HEK293 (cell line): ENCODE measurements around the gene HYAL3.
A peak's percentile ranks its signal among the peaks of the same experiment; 100 is the strongest.

ENCODE experiments used
- CTCF ChIA-PET: fragments of 350-600 bp; formaldehyde crosslinking; extraction: SDS; loops from one replicate; lab custom pipeline; 2021; ENCODE audit warnings: antibody characterized with exemption; lab: Yijun Ruan, JAX
- POLR2A ChIA-PET: fragments of 300-600 bp; formaldehyde crosslinking; extraction: SDS; loops from one replicate; lab custom pipeline; 2020; ENCODE audit warnings: antibody characterized with exemption, inconsistent platforms; lab: Yijun Ruan, JAX
- H3K27ac ChIP-seq: fragments of 200-500 bp; sonication (Bioruptor generic); 2 replicates; pipeline ENCODE4 v1.5.1; 2014; ENCODE audit warnings: low read depth, low read length, control low read depth, inconsistent platforms; ENCODE audit errors: extremely low read depth
- H3K36me3 ChIP-seq, 2 experiments: fragments of 200-500 bp in 1 of 2; sonication (Bioruptor generic) in 1 of 2; 1 replicate in 1 of 2; 2 replicates in 1 of 2; pipeline ENCODE4 v1.5.1; 2014 to 2017; ENCODE audit warnings: inconsistent platforms in 2 of 2, low read length in 2 of 2; ENCODE audit not compliant: control insufficient read depth in 2 of 2, insufficient read depth in 1 of 2
- H3K4me1 ChIP-seq: fragments of 200-500 bp; sonication (Bioruptor generic); 2 replicates; pipeline ENCODE4 v1.5.1; 2014; ENCODE audit warnings: mild to moderate bottlenecking, low read length, inconsistent platforms; ENCODE audit not compliant: control insufficient read depth, insufficient read depth
- H3K4me3 ChIP-seq: 2 replicates; pipeline ENCODE4 v1.5.1; 2011; ENCODE audit warnings: low read depth, mild to moderate bottlenecking, control low read depth, low read length, moderate library complexity
- H3K9me3 ChIP-seq: fragments of 200-500 bp; sonication (Bioruptor generic); 2 replicates; pipeline ENCODE4 v1.5.1; 2014; ENCODE audit warnings: low read depth, low read length, inconsistent platforms; ENCODE audit not compliant: control insufficient read depth, insufficient read depth
- GLI2 ChIP-seq: fragments of 450-650 bp; formaldehyde crosslinking; IDR thresholded peaks from 2 replicates; pipeline ENCODE4; 2017; ENCODE audit warnings: missing biosample characterization, missing genetic modification characterization, low read depth, borderline replicate concordance
- MYNN ChIP-seq: fragments of 450-650 bp; formaldehyde crosslinking; IDR thresholded peaks from 2 replicates; pipeline ENCODE4 v1.5.1; 2016; ENCODE audit warnings: missing biosample characterization, missing genetic modification characterization, borderline replicate concordance
- REPIN1 ChIP-seq: fragments of 450-650 bp; formaldehyde crosslinking; IDR thresholded peaks from 2 replicates; pipeline ENCODE4 v1.5.1; 2017; ENCODE audit warnings: missing biosample characterization, missing genetic modification characterization, low read depth
- SP7 ChIP-seq: fragments of 450-650 bp; formaldehyde crosslinking; IDR thresholded peaks from 2 replicates; pipeline ENCODE4 v1.5.1; 2016; ENCODE audit warnings: missing biosample characterization, missing genetic modification characterization
- ZBTB21 ChIP-seq: fragments of 450-650 bp; formaldehyde crosslinking; IDR thresholded peaks from 2 replicates; pipeline ENCODE4 v1.5.1; 2017; ENCODE audit warnings: missing biosample characterization, missing genetic modification characterization
- ZBTB48 ChIP-seq: fragments of 450-650 bp; formaldehyde crosslinking; IDR thresholded peaks from 2 replicates; pipeline ENCODE4 v1.5.1; 2016; ENCODE audit warnings: missing biosample characterization, missing genetic modification characterization
- ZBTB7A ChIP-seq: fragments of 450-650 bp; formaldehyde crosslinking; IDR thresholded peaks from 2 replicates; pipeline ENCODE4 v1.5.1; 2016; ENCODE audit warnings: low read depth, missing biosample characterization, missing genetic modification characterization
- ZEB2 ChIP-seq: fragments of 450-650 bp; formaldehyde crosslinking; IDR thresholded peaks from 2 replicates; pipeline ENCODE4 v1.5.1; 2016; ENCODE audit warnings: missing biosample characterization, missing genetic modification characterization
- ZNF138 ChIP-seq: fragments of 450-650 bp; formaldehyde crosslinking; IDR thresholded peaks from 2 replicates; pipeline ENCODE4 v1.5.1; 2016; ENCODE audit warnings: missing biosample characterization, missing genetic modification characterization, borderline replicate concordance
- ZNF473 ChIP-seq: fragments of 450-650 bp; formaldehyde crosslinking; IDR thresholded peaks from 2 replicates; pipeline ENCODE4 v1.5.1; 2017; ENCODE audit warnings: missing biosample characterization, missing genetic modification characterization
- ZNF610 ChIP-seq: fragments of 450-650 bp; formaldehyde crosslinking; IDR thresholded peaks from 2 replicates; pipeline ENCODE4 v1.5.1; 2016; ENCODE audit warnings: missing biosample characterization, missing genetic modification characterization, borderline replicate concordance
- ZNF629 ChIP-seq: fragments of 450-650 bp; formaldehyde crosslinking; IDR thresholded peaks from 2 replicates; pipeline ENCODE4 v1.5.1; 2017; ENCODE audit warnings: missing biosample characterization, missing genetic modification characterization
- ZNF692 ChIP-seq: fragments of 450-650 bp; formaldehyde crosslinking; IDR thresholded peaks from 2 replicates; pipeline ENCODE4 v1.5.1; 2016; ENCODE audit warnings: missing biosample characterization, missing genetic modification characterization
- ZNF704 ChIP-seq: fragments of 450-650 bp; formaldehyde crosslinking; IDR thresholded peaks from 2 replicates; pipeline ENCODE4 v1.5.1; 2016; ENCODE audit warnings: missing biosample characterization, missing genetic modification characterization
- ZNF776 ChIP-seq: fragments of 450-650 bp; formaldehyde crosslinking; IDR thresholded peaks from 2 replicates; pipeline ENCODE4 v1.5.0; 2017; ENCODE audit warnings: missing biosample characterization, missing genetic modification characterization, borderline replicate concordance
- ZNF830 ChIP-seq: fragments of 450-650 bp; IDR thresholded peaks from 2 replicates; pipeline ENCODE4 v1.5.0; 2018; ENCODE audit warnings: missing biosample characterization, missing genetic modification characterization, low read depth, mild to moderate bottlenecking, moderate library complexity
- ZSCAN18 ChIP-seq: fragments of 450-650 bp; formaldehyde crosslinking; IDR thresholded peaks from 2 replicates; pipeline ENCODE4 v1.5.1; 2016; ENCODE audit warnings: missing biosample characterization, missing genetic modification characterization
- TF ChIP-seq, protein P1 (sequence below): fragments of 450-650 bp; formaldehyde crosslinking; IDR thresholded peaks from 2 replicates; pipeline ENCODE4 v1.5.1; 2016; ENCODE audit warnings: missing biosample characterization, missing genetic modification characterization
- TF ChIP-seq, protein P2 (sequence below): fragments of 450-650 bp; formaldehyde crosslinking; IDR thresholded peaks from 2 replicates; pipeline ENCODE4 v1.5.1; 2016; ENCODE audit warnings: missing biosample characterization, missing genetic modification characterization
- TF ChIP-seq, protein P3 (sequence below): fragments of 450-650 bp; formaldehyde crosslinking; IDR thresholded peaks from 2 replicates; pipeline ENCODE4 v1.5.1; 2016; ENCODE audit warnings: missing biosample characterization, missing genetic modification characterization
- TF ChIP-seq, protein P4 (sequence below): fragments of 450-650 bp; formaldehyde crosslinking; IDR thresholded peaks from 2 replicates; pipeline ENCODE4 v1.5.1; 2016; ENCODE audit warnings: missing biosample characterization, missing genetic modification characterization

The HYAL3 gene, protein sequence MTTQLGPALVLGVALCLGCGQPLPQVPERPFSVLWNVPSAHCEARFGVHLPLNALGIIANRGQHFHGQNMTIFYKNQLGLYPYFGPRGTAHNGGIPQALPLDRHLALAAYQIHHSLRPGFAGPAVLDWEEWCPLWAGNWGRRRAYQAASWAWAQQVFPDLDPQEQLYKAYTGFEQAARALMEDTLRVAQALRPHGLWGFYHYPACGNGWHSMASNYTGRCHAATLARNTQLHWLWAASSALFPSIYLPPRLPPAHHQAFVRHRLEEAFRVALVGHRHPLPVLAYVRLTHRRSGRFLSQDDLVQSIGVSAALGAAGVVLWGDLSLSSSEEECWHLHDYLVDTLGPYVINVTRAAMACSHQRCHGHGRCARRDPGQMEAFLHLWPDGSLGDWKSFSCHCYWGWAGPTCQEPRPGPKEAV

DNA sequence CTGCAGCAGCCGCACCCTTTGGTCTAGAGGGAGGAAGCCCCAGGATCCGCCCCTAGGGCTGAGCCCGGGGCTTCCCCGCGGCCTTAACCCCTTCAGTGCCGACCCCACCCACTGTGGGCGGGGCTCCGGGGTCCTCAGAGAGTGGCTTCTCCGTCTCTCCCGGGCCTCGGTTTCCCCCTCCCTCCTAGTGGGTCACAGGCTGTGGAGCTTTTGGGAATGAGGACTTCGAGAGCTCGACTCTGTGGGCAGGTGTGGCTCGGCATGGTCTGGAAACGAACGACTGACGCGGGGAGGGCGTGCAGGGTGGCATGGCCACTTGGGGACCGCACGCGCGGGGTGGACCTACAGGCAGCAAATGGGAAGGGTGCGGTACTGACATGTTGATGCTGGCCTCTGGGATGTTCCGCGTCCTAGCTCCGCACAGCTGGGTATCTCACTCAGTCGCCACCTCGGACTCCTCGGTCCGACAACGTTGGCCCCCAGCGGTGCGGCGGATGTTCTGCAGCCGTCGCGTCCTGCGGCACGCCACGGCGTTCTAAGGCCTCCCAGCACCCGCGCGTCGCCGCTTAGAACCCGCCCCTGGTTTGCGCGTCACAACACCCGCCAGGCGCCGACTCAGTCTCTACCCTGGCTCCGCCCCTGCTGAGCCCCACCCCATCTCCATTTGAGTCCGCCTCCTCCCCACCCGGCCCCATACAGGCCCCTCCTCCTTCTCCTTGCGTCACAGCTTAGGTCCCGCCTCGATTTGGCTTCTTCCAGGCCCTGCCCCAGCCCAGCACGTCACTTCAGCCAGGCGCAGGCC is at the start of gene HYAL3, which contains the start of gene NAA80:
Gene HYAL3, minus strand, starts transcription at position 570 of the 802 bp plus-strand sequence. CDS start 3,803 bp downstream, outside the sequence.
Gene NAA80, minus strand, starts transcription at position 570 of the 802 bp plus-strand sequence. CDS start 1,942 bp downstream, outside the sequence.
- H3K9me3 ChIP-seq = no peaks in the 10 kb centered on the region
- no peaks in the 10 kb centered on the region for H3K4me1 ChIP-seq
- H3K36me3 ChIP-seq = peaks cover 0 to 4% of the 10 kb centered on the region in 2 experiments; a peak in 1 of 3 replicates
- POLR2A ChIA-PET = interaction anchor here (0.6 to 2.2 kb wide), 17 partner anchors 9 to 270 kb away, joined by 3 to 34 read pairs (median 4); partner anchors contain the start of genes CYB561D2, GNAI2, HEMK1 and LSMEM2
- CTCF ChIA-PET = interaction anchor here (0.6 to 2.0 kb wide), 9 partner anchors 18 to 89 kb away, joined by 3 to 7 read pairs (median 4); partner anchors contain the start of gene HYAL2
- peak within 1 kb of the TSS; percentile 69 for H3K4me3 ChIP-seq
- H3K27ac ChIP-seq = peak within 1 kb of the TSS; percentile 56
- TF ChIP-seq, protein P1, sequence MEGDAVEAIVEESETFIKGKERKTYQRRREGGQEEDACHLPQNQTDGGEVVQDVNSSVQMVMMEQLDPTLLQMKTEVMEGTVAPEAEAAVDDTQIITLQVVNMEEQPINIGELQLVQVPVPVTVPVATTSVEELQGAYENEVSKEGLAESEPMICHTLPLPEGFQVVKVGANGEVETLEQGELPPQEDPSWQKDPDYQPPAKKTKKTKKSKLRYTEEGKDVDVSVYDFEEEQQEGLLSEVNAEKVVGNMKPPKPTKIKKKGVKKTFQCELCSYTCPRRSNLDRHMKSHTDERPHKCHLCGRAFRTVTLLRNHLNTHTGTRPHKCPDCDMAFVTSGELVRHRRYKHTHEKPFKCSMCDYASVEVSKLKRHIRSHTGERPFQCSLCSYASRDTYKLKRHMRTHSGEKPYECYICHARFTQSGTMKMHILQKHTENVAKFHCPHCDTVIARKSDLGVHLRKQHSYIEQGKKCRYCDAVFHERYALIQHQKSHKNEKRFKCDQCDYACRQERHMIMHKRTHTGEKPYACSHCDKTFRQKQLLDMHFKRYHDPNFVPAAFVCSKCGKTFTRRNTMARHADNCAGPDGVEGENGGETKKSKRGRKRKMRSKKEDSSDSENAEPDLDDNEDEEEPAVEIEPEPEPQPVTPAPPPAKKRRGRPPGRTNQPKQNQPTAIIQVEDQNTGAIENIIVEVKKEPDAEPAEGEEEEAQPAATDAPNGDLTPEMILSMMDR (tag by site-specific recombination) = peak; percentile 85; the same call in 1 of the 2 replicates
- TF ChIP-seq ZSCAN18 (tag by site-specific recombination) = no peak
- TF ChIP-seq, protein P2, sequence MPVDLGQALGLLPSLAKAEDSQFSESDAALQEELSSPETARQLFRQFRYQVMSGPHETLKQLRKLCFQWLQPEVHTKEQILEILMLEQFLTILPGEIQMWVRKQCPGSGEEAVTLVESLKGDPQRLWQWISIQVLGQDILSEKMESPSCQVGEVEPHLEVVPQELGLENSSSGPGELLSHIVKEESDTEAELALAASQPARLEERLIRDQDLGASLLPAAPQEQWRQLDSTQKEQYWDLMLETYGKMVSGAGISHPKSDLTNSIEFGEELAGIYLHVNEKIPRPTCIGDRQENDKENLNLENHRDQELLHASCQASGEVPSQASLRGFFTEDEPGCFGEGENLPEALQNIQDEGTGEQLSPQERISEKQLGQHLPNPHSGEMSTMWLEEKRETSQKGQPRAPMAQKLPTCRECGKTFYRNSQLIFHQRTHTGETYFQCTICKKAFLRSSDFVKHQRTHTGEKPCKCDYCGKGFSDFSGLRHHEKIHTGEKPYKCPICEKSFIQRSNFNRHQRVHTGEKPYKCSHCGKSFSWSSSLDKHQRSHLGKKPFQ = no peak
- no peak for TF ChIP-seq ZNF776
- 0 out of 2 replicates have a peak, but pooled peaks have one; percentile 60 for TF ChIP-seq ZBTB48 (tag by site-specific recombination)
- peak; percentile 90 for TF ChIP-seq ZNF629 (tag by site-specific recombination)
- TF ChIP-seq ZNF610 = 0 out of 2 replicates have a peak, but pooled peaks have one; percentile 26
- TF ChIP-seq, protein P3, sequence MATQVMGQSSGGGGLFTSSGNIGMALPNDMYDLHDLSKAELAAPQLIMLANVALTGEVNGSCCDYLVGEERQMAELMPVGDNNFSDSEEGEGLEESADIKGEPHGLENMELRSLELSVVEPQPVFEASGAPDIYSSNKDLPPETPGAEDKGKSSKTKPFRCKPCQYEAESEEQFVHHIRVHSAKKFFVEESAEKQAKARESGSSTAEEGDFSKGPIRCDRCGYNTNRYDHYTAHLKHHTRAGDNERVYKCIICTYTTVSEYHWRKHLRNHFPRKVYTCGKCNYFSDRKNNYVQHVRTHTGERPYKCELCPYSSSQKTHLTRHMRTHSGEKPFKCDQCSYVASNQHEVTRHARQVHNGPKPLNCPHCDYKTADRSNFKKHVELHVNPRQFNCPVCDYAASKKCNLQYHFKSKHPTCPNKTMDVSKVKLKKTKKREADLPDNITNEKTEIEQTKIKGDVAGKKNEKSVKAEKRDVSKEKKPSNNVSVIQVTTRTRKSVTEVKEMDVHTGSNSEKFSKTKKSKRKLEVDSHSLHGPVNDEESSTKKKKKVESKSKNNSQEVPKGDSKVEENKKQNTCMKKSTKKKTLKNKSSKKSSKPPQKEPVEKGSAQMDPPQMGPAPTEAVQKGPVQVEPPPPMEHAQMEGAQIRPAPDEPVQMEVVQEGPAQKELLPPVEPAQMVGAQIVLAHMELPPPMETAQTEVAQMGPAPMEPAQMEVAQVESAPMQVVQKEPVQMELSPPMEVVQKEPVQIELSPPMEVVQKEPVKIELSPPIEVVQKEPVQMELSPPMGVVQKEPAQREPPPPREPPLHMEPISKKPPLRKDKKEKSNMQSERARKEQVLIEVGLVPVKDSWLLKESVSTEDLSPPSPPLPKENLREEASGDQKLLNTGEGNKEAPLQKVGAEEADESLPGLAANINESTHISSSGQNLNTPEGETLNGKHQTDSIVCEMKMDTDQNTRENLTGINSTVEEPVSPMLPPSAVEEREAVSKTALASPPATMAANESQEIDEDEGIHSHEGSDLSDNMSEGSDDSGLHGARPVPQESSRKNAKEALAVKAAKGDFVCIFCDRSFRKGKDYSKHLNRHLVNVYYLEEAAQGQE = no peak
- peak; percentile 62 for TF ChIP-seq SP7 (tag by site-specific recombination)
- TF ChIP-seq REPIN1 (tag by site-specific recombination) = 0 out of 2 replicates have a peak, but pooled peaks have one; percentile 65
- 0 out of 2 replicates have a peak, but pooled peaks have one; percentile 33 for TF ChIP-seq ZEB2 (tag by site-specific recombination)
- TF ChIP-seq, protein P4, sequence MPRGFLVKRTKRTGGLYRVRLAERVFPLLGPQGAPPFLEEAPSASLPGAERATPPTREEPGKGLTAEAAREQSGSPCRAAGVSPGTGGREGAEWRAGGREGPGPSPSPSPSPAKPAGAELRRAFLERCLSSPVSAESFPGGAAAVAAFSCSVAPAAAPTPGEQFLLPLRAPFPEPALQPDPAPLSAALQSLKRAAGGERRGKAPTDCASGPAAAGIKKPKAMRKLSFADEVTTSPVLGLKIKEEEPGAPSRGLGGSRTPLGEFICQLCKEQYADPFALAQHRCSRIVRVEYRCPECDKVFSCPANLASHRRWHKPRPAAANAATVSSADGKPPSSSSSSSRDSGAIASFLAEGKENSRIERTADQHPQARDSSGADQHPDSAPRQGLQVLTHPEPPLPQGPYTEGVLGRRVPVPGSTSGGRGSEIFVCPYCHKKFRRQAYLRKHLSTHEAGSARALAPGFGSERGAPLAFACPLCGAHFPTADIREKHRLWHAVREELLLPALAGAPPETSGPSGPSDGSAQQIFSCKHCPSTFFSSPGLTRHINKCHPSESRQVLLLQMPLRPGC (tag by site-specific recombination) = 0 out of 2 replicates have a peak, but pooled peaks have one; percentile 40
- no peak for TF ChIP-seq ZNF704
- no peak for TF ChIP-seq MYNN (tag by site-specific recombination)
- no peak for TF ChIP-seq ZNF473 (tag by site-specific recombination)
- TF ChIP-seq ZNF692 = peak; percentile 50; the same call in 1 of the 2 replicates
- no peak for TF ChIP-seq ZNF138 (tag by site-specific recombination)
- TF ChIP-seq ZNF830 (tag by site-specific recombination) = no peak
- TF ChIP-seq GLI2 (tag by site-specific recombination) = no peak
- peak; percentile 85 for TF ChIP-seq ZBTB21
- TF ChIP-seq ZBTB7A (tag by site-specific recombination) = no peak
